Prostate gland (tissue), 2 donors: Measurements from ENCODE around the gene KASH5. TPM values are rescaled to one million over a fixed set of nuclear protein-coding genes. Genes with fewer than 3 reads are reported as not detected.

Source experiments
- DNase-seq: peaks from one replicate; pipeline ENCODE4 v3.0.0-alpha.2; 2019; ENCODE audit warnings: low spot score
- H3K27ac ChIP-seq, 2 donors: fragments of 200-600 bp; sonication (generic); 2 replicates each; pipeline ENCODE4 v1.5.1; 2017 to 2019
- H3K27me3 ChIP-seq: fragments of 200-600 bp; sonication (generic); replicated peaks from 2 replicates; pipeline ENCODE4 v1.5.1; 2019; ENCODE audit not compliant: insufficient read depth
- H3K36me3 ChIP-seq, 2 donors: fragments of 200-600 bp; sonication (generic); 1 replicate in 1 of 2; 2 replicates in 1 of 2; pipeline versions ENCODE4 v1.5.1 to v1.8.1; 2017 to 2019
- H3K4me1 ChIP-seq: fragments of 200-600 bp; sonication (generic); replicated peaks from 2 replicates; pipeline ENCODE4 v1.5.1; 2019
- H3K4me3 ChIP-seq, 2 donors: fragments of 200-600 bp; sonication (generic); 2 replicates each; pipeline ENCODE4 v1.5.1; 2017 to 2019
- H3K9me3 ChIP-seq: fragments of 200-600 bp; sonication (generic); 2 replicates; pipeline ENCODE4 v1.5.1; 2017
- CTCF ChIP-seq, 4 experiments: fragments of 200-600 bp in 2 of 4; fragments of 450-650 bp in 2 of 4; sonication (generic) in 2 of 4; IDR thresholded peaks; 1 replicate in 3 of 4; 2 replicates in 1 of 4; pipeline ENCODE4 v1.5.1; 2016 to 2019; ENCODE audit warnings: antibody characterized with exemption in 4 of 4, mild to moderate bottlenecking in 2 of 4, moderate library complexity in 2 of 4
- POLR2A ChIP-seq: fragments of 450-650 bp; IDR thresholded peaks from one replicate; pipeline ENCODE4 v1.6.1; 2016; ENCODE audit warnings: antibody characterized with exemption, mild to moderate bottlenecking
- POLR2AphosphoS5 ChIP-seq: sonication (generic); formaldehyde crosslinking; IDR thresholded peaks from one replicate; pipeline ENCODE4 v1.6.1; 2017; ENCODE audit warnings: antibody characterized with exemption
- WGBS: methylation state at CpG from one replicate; pipeline ENCODE4 v1.1.5; 2018; 5-methylcytosine and 5-hydroxymethylcytosine counted together
- intact Hi-C: fragments of 100-400 bp; cut with DNase I; formaldehyde crosslinking; loops from one replicate; pipeline ENCODE4 v1.14.2; 2022
- total RNA-seq, 2 donors: library from RNA; depleted of rRNA; stranded (reverse); fragments of >200 nt; gene quantifications; one replicate each; pipeline ENCODE4 v1.1.0, GENCODE V29; 2016

KASH5 gene
- total RNA-seq, 2 donors from 2014 or later: 13.1 TPM; not detected in 1

- H3K4me1 ChIP-seq: no peaks in the 10 kb centered on the region
- intact Hi-C loops: loop anchor here (5.0 kb wide), 1 partner anchor 213 kb away; no protein-coding TSS in a partner anchor
- TF ChIP-seq CTCF (IDR thresholded peaks at IDR 0.05) (no peak), POLR2A (no peak), POLR2AphosphoS5 (no peak)
- H3K9me3 ChIP-seq: no peaks in the 10 kb centered on the region
- peaks cover 27% of the 10 kb centered on the region for H3K27me3 ChIP-seq
- H3K4me3 ChIP-seq: no peak overlapping the region
- no peak overlapping the region for H3K27ac ChIP-seq
- DNase-seq: no peak
- H3K36me3 ChIP-seq: no peaks in the 10 kb centered on the region
- 37% methylated on average over 6 of the region's 6 CpGs for WGBS
Observed at GRCh38 chr19:49439836-49440235, 51.8 kb downstream of the KASH5 start.

- DNase-seq: no peak
- Histone ChIP-seq H3K9me3 (no peaks in the 10 kb centered on the region), H3K27me3 (peaks cover 24% of the 10 kb centered on the region), H3K36me3 (no peaks in the 10 kb centered on the region), H3K27ac (no peak overlapping the region), H3K4me3 (peak overlapping the region in 1 of 2 donors; percentile 4), H3K4me1 (no peaks in the 10 kb centered on the region)
- TF ChIP-seq POLR2AphosphoS5: no peak
- no peak for TF ChIP-seq POLR2A
- no peak for TF ChIP-seq CTCF (IDR thresholded peaks at IDR 0.05)
- WGBS: 27% methylated on average over 19 of the region's 19 CpGs
- intact Hi-C loops: loop anchor here (5.0 kb wide), 1 partner anchor 213 kb away; no protein-coding TSS in a partner anchor
Observed at GRCh38 chr19:49440439-49441209, 52.6 kb downstream of the KASH5 start.

GRCh38 chr19:49441210-49441959, 53.3 kb downstream of the KASH5 start, which contains the start of gene SLC17A7:
Gene SLC17A7, minus strand, starts transcription at chr19:49441527. Its CDS starts 148 bp downstream, at chr19:49441379.
- Histone ChIP-seq H3K36me3 (no peaks in the 10 kb centered on the region), H3K9me3 (no peaks in the 10 kb centered on the region), H3K27ac (no peak within 1 kb of the TSS), H3K4me1 (no peaks in the 10 kb centered on the region), H3K27me3 (peaks cover 18% of the 10 kb centered on the region), H3K4me3 (peak within 1 kb of the TSS in 1 of 2 donors; percentile 4)
- intact Hi-C loops: loop anchor here (5.0 kb wide), 1 partner anchor 214 kb away; no protein-coding TSS in a partner anchor
- WGBS: 3% methylated on average over 29 of the region's 56 CpGs
- TF ChIP-seq POLR2AphosphoS5 (no peak), POLR2A (no peak), CTCF (IDR thresholded peaks at IDR 0.05) (no peak)
- no peak for DNase-seq

GRCh38 chr19:49441960-49442350, 53.9 kb downstream of the KASH5 start:
- Histone ChIP-seq H3K36me3 (no peaks in the 10 kb centered on the region), H3K4me3 (no peak overlapping the region), H3K27me3 (peaks cover 15% of the 10 kb centered on the region), H3K9me3 (no peaks in the 10 kb centered on the region), H3K27ac (no peak overlapping the region), H3K4me1 (no peaks in the 10 kb centered on the region)
- 22% methylated on average over 14 of the region's 14 CpGs for WGBS
- DNase-seq: no peak
- intact Hi-C loops: loop anchor here (2.0 to 5.0 kb wide), 2 partner anchors 49 to 215 kb away; no protein-coding TSS in a partner anchor
- TF ChIP-seq POLR2A: no peak
- no peak for TF ChIP-seq POLR2AphosphoS5
- no peak for TF ChIP-seq CTCF (IDR thresholded peaks at IDR 0.05)
